HCT116 (cell line): Measurements from ENCODE around the gene LRRC73. TPM values are rescaled to one million over a fixed set of nuclear protein-coding genes. Genes with fewer than 3 reads are reported as not detected.

Source experiments
- ATAC-seq: fragments of 200-7000 bp; cut with Tn5 transposase; 2 replicates; pipeline ENCODE4 v1.9.1; 2020; ENCODE audit warnings: mild to moderate bottlenecking, moderate library complexity
- BruUV-seq: library from RNA; stranded (reverse); fragments of 400-500 nt; replicated peaks from 2 replicates; lab custom pipeline; 2021; lab: Mats Ljungman, UMichigan
- CTCF ChIA-PET: fragments of 300-600 bp; sonication (Branson Sonifier 250); formaldehyde crosslinking; loops from one replicate; lab custom pipeline; 2021; ENCODE audit warnings: antibody characterized with exemption; lab: Charles Lee
- POLR2A ChIA-PET: fragments of 300-600, 350-600 bp; sonication (Branson Sonifier 250); formaldehyde crosslinking; loops from one replicate; lab custom pipeline; 2021; ENCODE audit warnings: antibody characterized with exemption; lab: Charles Lee
- RAD21 ChIA-PET, 2 experiments: fragments of 300-600 bp; sonication (Branson Sonifier 250); formaldehyde crosslinking; loops; one replicate each; lab custom pipeline; 2023; ENCODE audit warnings: low total read pairs in 2 of 2; ENCODE audit not compliant: uncharacterized antibody in 2 of 2, unreplicated experiment in 2 of 2, low non-redundant PET in 1 of 2; lab: Charles Lee
- DNase-seq: peaks from one replicate; pipeline ENCODE4 v3.0.0-alpha.2; 2010; ENCODE audit warnings: low read depth, low spot score
- H2AFZ ChIP-seq: fragments of 200-600 bp; shearing (Covaris generic), sonication (generic); 2 replicates; pipeline ENCODE4 v1.6.1; 2017; ENCODE audit warnings: low read depth, mixed run types, mixed read lengths, antibody characterized with exemption, low read length; ENCODE audit not compliant: poor library complexity, severe bottlenecking
- H3K27ac ChIP-seq: 2 replicates; pipeline ENCODE4 v1.5.1; 2012; ENCODE audit warnings: low read depth, low read length
- H3K27me3 ChIP-seq: fragments of 200-600 bp; sonication (generic); 2 replicates; pipeline ENCODE4 v1.6.1; 2016; ENCODE audit warnings: mixed run types, low read length, mixed read lengths; ENCODE audit not compliant: insufficient read depth
- H3K36me3 ChIP-seq, 2 experiments: fragments of 200-500 bp in 1 of 2; fragments of 200-600 bp in 1 of 2; sonication (Bioruptor generic) in 1 of 2; sonication (generic) in 1 of 2; 2 replicates each; pipeline versions ENCODE4 v1.5.1 to v1.6.1; 2014 to 2016; ENCODE audit warnings: low read length in 2 of 2, inconsistent platforms in 1 of 2, mixed read lengths in 1 of 2, mixed run types in 1 of 2; ENCODE audit not compliant: insufficient read depth in 2 of 2, control insufficient read depth in 1 of 2
- H3K4me1 ChIP-seq, 2 experiments: fragments of 200-600 bp in 1 of 2; sonication (generic) in 1 of 2; 2 replicates each; pipeline versions ENCODE4 v1.5.1 to v1.6.1; 2012 to 2017; ENCODE audit warnings: low read length in 2 of 2, inconsistent platforms in 1 of 2, mild to moderate bottlenecking in 1 of 2, mixed read lengths in 1 of 2, mixed run types in 1 of 2, moderate library complexity in 1 of 2; ENCODE audit not compliant: insufficient read depth in 2 of 2, control insufficient read depth in 1 of 2
- H3K4me2 ChIP-seq: fragments of 200-600 bp; sonication (generic); 2 replicates; pipeline ENCODE4 v1.6.1; 2017; ENCODE audit warnings: mixed run types, low read length, mixed read lengths
- H3K4me3 ChIP-seq, 2 experiments: fragments of 200-600 bp in 1 of 2; sonication (generic) in 1 of 2; replicated peaks in 1 of 2; 2 replicates each; pipeline ENCODE4 v1.5.1; 2011 to 2016; ENCODE audit warnings: low read length in 2 of 2, control low read depth in 1 of 2, low read depth in 1 of 2, mild to moderate bottlenecking in 1 of 2, mixed read lengths in 1 of 2, mixed run types in 1 of 2
- H3K79me2 ChIP-seq: fragments of 200-600 bp; sonication (generic); 2 replicates; pipeline ENCODE4 v1.6.1; 2017; ENCODE audit warnings: mild to moderate bottlenecking, mixed run types, low read length, moderate library complexity, mixed read lengths; ENCODE audit not compliant: insufficient read depth
- H3K9ac ChIP-seq: fragments of 200-600 bp; sonication (generic); 2 replicates; pipeline ENCODE4 v1.6.1; 2016; ENCODE audit warnings: low read length, mixed read lengths
- H3K9me2 ChIP-seq: fragments of 200-600 bp; sonication (generic), shearing (Covaris generic); 2 replicates; pipeline ENCODE4 v1.6.1; 2017; ENCODE audit warnings: mixed run types, mild to moderate bottlenecking, moderate library complexity; ENCODE audit not compliant: insufficient read depth
- H3K9me3 ChIP-seq, 2 experiments: fragments of 200-500 bp in 1 of 2; fragments of 200-600 bp in 1 of 2; sonication (Bioruptor generic) in 1 of 2; sonication (generic) in 1 of 2; 2 replicates each; pipeline ENCODE4 v1.6.1; 2014 to 2017; ENCODE audit warnings: low read length in 2 of 2, mixed read lengths in 2 of 2, inconsistent platforms in 1 of 2, low read depth in 1 of 2, mild to moderate bottlenecking in 1 of 2, mixed run types in 1 of 2, moderate library complexity in 1 of 2; ENCODE audit not compliant: control insufficient read depth in 1 of 2, insufficient read depth in 1 of 2
- H4K20me1 ChIP-seq: fragments of 200-600 bp; sonication (generic), shearing (Covaris generic); 2 replicates; pipeline ENCODE4 v1.6.1; 2017; ENCODE audit warnings: mixed run types, mild to moderate bottlenecking, moderate library complexity; ENCODE audit not compliant: insufficient read depth
- CEBPB ChIP-seq: IDR thresholded peaks from 2 replicates; pipeline ENCODE4 v1.6.1; 2012; ENCODE audit warnings: low read depth
- ELF1 ChIP-seq: IDR thresholded peaks from 2 replicates; pipeline ENCODE4 v1.6.1; 2012; ENCODE audit warnings: low read depth, borderline replicate concordance
- EZH2 ChIP-seq: fragments of 200-600 bp; sonication (generic); IDR thresholded peaks from 2 replicates; pipeline ENCODE4 v1.6.1; 2017; ENCODE audit warnings: antibody characterized with exemption, mixed run types
- EZH2phosphoT487 ChIP-seq: fragments of 200-600 bp; IDR thresholded peaks from 2 replicates; pipeline ENCODE4 v1.6.1; 2018; ENCODE audit warnings: antibody characterized with exemption, borderline replicate concordance
- FOSL1 ChIP-seq: IDR thresholded peaks from 2 replicates; pipeline ENCODE4 v1.6.1; 2012; ENCODE audit warnings: low read depth
- JUND ChIP-seq: IDR thresholded peaks from 2 replicates; pipeline ENCODE4 v1.6.1; 2012
- MAX ChIP-seq: IDR thresholded peaks from 2 replicates; pipeline ENCODE4 v1.6.1; 2012
- POLR2A ChIP-seq: IDR thresholded peaks from 2 replicates; pipeline ENCODE4 v1.7.0; 2011; ENCODE audit warnings: borderline replicate concordance; ENCODE audit not compliant: insufficient read depth, insufficient read length; ENCODE audit errors: extremely low read depth
- POLR2AphosphoS5 ChIP-seq: IDR thresholded peaks from 2 replicates; pipeline ENCODE4 v1.6.1; 2011; ENCODE audit warnings: mild to moderate bottlenecking, low read depth, low read length, moderate library complexity
- REST ChIP-seq: IDR thresholded peaks from 2 replicates; pipeline ENCODE4 v1.6.1; 2012; ENCODE audit warnings: low read depth
- SIN3A ChIP-seq: IDR thresholded peaks from 2 replicates; pipeline ENCODE4 v1.6.1; 2012; ENCODE audit warnings: low read depth
- SP1 ChIP-seq: IDR thresholded peaks from 2 replicates; pipeline ENCODE4 v1.6.1; 2012; ENCODE audit warnings: low read depth
- TCF7L2 ChIP-seq: IDR thresholded peaks from 2 replicates; pipeline ENCODE4 v1.7.0; 2011; ENCODE audit warnings: borderline replicate concordance, inconsistent platforms; ENCODE audit not compliant: insufficient read depth, insufficient read length; ENCODE audit errors: extremely low read depth
- YY1 ChIP-seq: IDR thresholded peaks from 2 replicates; pipeline ENCODE4 v1.6.1; 2011; ENCODE audit warnings: low read length, low read depth, moderate library complexity, mild to moderate bottlenecking; ENCODE audit not compliant: insufficient replicate concordance; ENCODE audit errors: extremely low read depth
- ZBTB33 ChIP-seq: IDR thresholded peaks from 2 replicates; pipeline ENCODE4 v1.6.1; 2011; ENCODE audit warnings: mild to moderate bottlenecking, low read length, moderate library complexity; ENCODE audit not compliant: insufficient replicate concordance; ENCODE audit errors: extremely low read depth
- ZFX ChIP-seq: fragments of 450-650 bp; IDR thresholded peaks from 2 replicates; pipeline ENCODE4 v1.6.1; 2017
- intact Hi-C: fragments of 100-400 bp; cut with micrococcal nuclease; formaldehyde crosslinking; loops from 2 replicates; pipeline ENCODE4 v1.10.0; 2022
- total RNA-seq: library from RNA; stranded (reverse); gene quantifications from one replicate; pipeline ENCODE4 v1.2.1, GENCODE V29; 2021; ENCODE audit not compliant: unreplicated experiment

LRRC73 gene
- total RNA-seq, 1 experiment from 2014 or later: 1.2 TPM

- no peak overlapping the region for H2AFZ ChIP-seq
- no peaks in the 10 kb centered on the region for H3K9me2 ChIP-seq
- H3K4me2 ChIP-seq: no peak overlapping the region
- no peak overlapping the region for H3K4me3 ChIP-seq
- ATAC-seq: no peak
- intact Hi-C loops: no loop called here
- ChIA-PET RAD21 (no interaction called here), POLR2A (no interaction called here), CTCF (no interaction called here)
- no TSS peak for BruUV-seq
- peaks cover 30% of the 10 kb centered on the region for H3K79me2 ChIP-seq
- H4K20me1 ChIP-seq: no peaks in the 10 kb centered on the region
- H3K27ac ChIP-seq: no peak overlapping the region
- no peak for DNase-seq
- H3K9ac ChIP-seq: no peak overlapping the region
- H3K9me3 ChIP-seq: no peaks in the 10 kb centered on the region
- no peaks in the 10 kb centered on the region for H3K27me3 ChIP-seq
- H3K4me1 ChIP-seq: peaks cover 16 to 37% of the 10 kb centered on the region in 2 experiments
- no peaks in the 10 kb centered on the region for H3K36me3 ChIP-seq
- TF ChIP-seq ELF1 (no peak), SP1 (no peak), CEBPB (no peak), ZBTB33 (no peak), TCF7L2 (no peak), EZH2phosphoT487 (no peak), FOSL1 (no peak), ZFX (no peak), EZH2 (no peak), JUND (no peak), POLR2A (no peak), SIN3A (no peak), YY1 (no peak), REST (no peak), MAX (no peak), POLR2AphosphoS5 (no peak)
- TF ChIP-seq, all 23 proteins: peak for 0
These were observed 34.6 kb downstream of the LRRC73 start for GRCh38 chr6:43475516-43475915.
